HEK293T (cell line): ENCODE data around the gene KRT10.

Source experiments
- BHLHE40 ChIP-seq: fragments of 450-650 bp; IDR thresholded peaks from 2 replicates; pipeline ENCODE4 v1.6.1; 2016; ENCODE audit warnings: mild to moderate bottlenecking, moderate library complexity, borderline replicate concordance
- ELF4 ChIP-seq: fragments of 450-650 bp; IDR thresholded peaks from 2 replicates; pipeline ENCODE4 v1.6.1; 2017; ENCODE audit warnings: antibody characterized with exemption
- FOXA1 ChIP-seq: fragments of 450-650 bp; IDR thresholded peaks from 2 replicates; pipeline ENCODE4 v1.6.1; 2016; ENCODE audit warnings: mild to moderate bottlenecking
- HDGF ChIP-seq: fragments of 450-650 bp; IDR thresholded peaks from 2 replicates; pipeline ENCODE4 v1.6.1; 2017; ENCODE audit warnings: antibody characterized with exemption, borderline replicate concordance
- SP1 ChIP-seq: fragments of 450-650 bp; IDR thresholded peaks from 2 replicates; pipeline ENCODE4 v1.6.1; 2017

DNA sequence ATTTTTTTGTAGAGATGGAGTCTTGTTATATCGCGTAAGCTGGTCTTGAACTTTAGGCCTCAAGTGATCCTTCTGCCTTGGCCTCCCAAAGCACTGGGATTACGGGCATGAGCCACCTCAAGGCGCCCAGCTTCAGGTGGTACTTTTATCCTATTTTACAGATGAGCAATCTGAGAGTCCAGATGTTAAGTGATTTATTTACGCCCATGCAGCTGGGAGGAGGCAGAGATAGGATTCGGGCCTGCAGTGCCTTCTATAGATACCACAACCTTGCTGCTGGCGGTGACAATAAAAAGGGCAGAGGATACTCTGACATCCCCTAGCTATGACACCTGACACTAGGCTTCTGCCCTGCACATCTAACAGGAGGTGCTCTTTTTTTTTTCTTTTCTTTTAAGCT, 48.9 kb upstream of the KRT10 start:
- TF ChIP-seq BHLHE40 (no peak), FOXA1 (no peak), SP1 (no peak), HDGF (no peak), ELF4 (no peak)
